ENCODE measurements around the gene SLX1B.
"Not testable (repeated sequence)": the region's sequence is repeated elsewhere in the genome, so short reads cannot be mapped to it uniquely, and the experiment has no call there.

- TF ChIP-seq, protein P1, sequence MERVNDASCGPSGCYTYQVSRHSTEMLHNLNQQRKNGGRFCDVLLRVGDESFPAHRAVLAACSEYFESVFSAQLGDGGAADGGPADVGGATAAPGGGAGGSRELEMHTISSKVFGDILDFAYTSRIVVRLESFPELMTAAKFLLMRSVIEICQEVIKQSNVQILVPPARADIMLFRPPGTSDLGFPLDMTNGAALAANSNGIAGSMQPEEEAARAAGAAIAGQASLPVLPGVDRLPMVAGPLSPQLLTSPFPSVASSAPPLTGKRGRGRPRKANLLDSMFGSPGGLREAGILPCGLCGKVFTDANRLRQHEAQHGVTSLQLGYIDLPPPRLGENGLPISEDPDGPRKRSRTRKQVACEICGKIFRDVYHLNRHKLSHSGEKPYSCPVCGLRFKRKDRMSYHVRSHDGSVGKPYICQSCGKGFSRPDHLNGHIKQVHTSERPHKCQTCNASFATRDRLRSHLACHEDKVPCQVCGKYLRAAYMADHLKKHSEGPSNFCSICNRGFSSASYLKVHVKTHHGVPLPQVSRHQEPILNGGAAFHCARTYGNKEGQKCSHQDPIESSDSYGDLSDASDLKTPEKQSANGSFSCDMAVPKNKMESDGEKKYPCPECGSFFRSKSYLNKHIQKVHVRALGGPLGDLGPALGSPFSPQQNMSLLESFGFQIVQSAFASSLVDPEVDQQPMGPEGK (CRISPR knock-in tag; IDR thresholded peaks at IDR 0.05; ENCODE audit: borderline replicate concordance): not testable (repeated sequence)
- TF ChIP-seq ZNF565 (CRISPR knock-in tag; conservative IDR thresholded peaks at IDR 0.05; ENCODE audit: low read depth); ZC3H10 (CRISPR knock-in tag; IDR thresholded peaks at IDR 0.05); ZNF8 (CRISPR knock-in tag; IDR thresholded peaks at IDR 0.05): not testable (repeated sequence)
- TF ChIP-seq, protein P2, sequence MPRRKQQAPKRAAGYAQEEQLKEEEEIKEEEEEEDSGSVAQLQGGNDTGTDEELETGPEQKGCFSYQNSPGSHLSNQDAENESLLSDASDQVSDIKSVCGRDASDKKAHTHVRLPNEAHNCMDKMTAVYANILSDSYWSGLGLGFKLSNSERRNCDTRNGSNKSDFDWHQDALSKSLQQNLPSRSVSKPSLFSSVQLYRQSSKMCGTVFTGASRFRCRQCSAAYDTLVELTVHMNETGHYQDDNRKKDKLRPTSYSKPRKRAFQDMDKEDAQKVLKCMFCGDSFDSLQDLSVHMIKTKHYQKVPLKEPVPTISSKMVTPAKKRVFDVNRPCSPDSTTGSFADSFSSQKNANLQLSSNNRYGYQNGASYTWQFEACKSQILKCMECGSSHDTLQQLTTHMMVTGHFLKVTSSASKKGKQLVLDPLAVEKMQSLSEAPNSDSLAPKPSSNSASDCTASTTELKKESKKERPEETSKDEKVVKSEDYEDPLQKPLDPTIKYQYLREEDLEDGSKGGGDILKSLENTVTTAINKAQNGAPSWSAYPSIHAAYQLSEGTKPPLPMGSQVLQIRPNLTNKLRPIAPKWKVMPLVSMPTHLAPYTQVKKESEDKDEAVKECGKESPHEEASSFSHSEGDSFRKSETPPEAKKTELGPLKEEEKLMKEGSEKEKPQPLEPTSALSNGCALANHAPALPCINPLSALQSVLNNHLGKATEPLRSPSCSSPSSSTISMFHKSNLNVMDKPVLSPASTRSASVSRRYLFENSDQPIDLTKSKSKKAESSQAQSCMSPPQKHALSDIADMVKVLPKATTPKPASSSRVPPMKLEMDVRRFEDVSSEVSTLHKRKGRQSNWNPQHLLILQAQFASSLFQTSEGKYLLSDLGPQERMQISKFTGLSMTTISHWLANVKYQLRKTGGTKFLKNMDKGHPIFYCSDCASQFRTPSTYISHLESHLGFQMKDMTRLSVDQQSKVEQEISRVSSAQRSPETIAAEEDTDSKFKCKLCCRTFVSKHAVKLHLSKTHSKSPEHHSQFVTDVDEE (CRISPR knock-in tag; IDR thresholded peaks at IDR 0.05): not testable (repeated sequence)
These were observed 49.1 kb upstream of the SLX1B start for GRCh38 chr16:29405249-29405648.
